GM12873 (cell line): ENCODE results near the gene CREB3L2.

ENCODE experiments used
- CTCF ChIP-seq: IDR thresholded peaks from 2 replicates; pipeline ENCODE4 v1.5.1; 2012; ENCODE audit warnings: low read depth, mild to moderate bottlenecking, moderate library complexity, low read length, control low read depth; ENCODE audit not compliant: insufficient read depth; ENCODE audit errors: missing control alignments

CREB3L2 gene

DNA sequence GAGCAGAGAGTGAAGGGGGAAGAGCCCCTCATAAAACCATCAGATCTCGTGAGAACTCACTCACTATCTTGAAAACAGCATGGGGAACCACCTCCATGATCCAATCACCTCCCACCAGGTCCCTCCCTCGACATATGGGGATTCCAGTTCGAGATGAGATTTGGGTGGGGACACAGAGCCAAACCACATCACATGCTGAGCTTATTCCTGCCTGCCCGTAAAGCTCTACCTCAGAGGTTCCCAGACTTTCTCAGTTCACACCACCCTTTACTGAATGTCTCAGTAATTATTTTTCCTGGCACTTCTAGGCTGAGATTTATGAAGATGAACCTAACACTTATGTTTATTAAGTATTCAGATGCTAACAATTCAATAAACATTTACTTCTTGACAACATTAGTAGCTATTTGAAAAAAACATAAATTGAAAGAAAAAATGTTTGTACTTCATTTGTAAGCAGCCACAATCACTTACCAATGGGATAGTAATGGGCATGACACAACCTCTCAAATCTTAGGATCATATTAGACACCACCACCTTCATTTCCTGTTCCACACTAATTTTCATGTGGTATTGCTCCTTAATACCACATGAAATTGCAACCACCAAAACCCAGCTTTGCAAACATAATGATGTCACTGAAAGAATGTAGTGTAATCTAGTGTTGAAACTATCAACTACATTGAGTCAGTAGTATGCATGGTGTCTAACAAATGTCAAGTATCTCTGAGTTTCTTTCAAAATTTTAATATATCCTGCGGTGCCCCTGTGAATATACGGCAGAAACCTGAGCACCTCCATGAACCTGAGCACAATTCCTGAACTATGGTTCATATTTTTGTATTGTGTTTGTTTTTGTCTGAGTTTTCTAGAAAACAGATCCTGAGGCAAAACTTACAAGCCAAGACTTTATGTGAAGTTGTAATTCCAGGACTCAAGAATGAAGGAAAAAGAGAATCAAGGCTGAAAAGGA, 150.6 kb downstream of the CREB3L2 start:
- TF ChIP-seq CTCF: no peak

DNA sequence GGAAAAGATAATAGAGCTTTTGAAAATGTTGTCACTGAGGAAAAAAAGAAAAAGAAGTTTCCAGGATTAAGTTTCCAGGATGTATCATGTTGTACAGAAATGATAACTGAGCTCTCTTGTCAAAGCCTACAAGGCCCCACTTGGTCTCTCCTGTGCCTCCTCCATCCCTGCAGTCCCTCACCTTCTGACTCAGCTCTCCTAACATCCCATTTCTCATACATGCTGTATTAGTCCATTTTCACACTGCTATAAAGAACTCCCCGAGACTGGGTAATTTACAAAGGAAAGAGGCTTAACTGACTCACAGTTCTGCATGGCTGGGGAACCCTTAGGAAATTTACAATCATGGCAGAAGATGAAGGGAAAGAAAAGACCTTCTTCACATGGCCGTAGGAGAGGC, 151.3 kb downstream of the CREB3L2 start:
- TF ChIP-seq CTCF: no peak

DNA sequence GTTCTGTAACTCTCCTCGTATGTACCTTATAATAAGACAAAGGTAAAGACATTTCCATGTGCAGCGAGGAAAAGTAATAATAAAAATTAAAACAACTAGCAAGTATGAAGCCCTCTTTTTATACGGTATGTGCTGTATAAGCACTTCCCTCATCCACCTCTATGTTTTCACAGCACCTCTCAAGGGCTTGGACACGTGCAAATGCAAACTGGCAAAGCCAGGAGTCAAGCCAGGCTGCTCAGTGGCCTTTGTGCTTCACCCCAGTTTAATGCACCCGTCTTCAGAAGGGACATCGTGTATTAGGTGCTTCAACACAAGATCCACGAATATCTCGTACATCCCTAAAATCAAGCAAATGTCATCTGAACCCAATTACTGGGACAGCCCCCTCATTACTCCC, 153.8 kb downstream of the CREB3L2 start:
- TF ChIP-seq CTCF: no peak

- TF ChIP-seq CTCF: no peak
Measured at GRCh38 chr7:137847568-137848050, 154.3 kb downstream of the CREB3L2 start.

DNA sequence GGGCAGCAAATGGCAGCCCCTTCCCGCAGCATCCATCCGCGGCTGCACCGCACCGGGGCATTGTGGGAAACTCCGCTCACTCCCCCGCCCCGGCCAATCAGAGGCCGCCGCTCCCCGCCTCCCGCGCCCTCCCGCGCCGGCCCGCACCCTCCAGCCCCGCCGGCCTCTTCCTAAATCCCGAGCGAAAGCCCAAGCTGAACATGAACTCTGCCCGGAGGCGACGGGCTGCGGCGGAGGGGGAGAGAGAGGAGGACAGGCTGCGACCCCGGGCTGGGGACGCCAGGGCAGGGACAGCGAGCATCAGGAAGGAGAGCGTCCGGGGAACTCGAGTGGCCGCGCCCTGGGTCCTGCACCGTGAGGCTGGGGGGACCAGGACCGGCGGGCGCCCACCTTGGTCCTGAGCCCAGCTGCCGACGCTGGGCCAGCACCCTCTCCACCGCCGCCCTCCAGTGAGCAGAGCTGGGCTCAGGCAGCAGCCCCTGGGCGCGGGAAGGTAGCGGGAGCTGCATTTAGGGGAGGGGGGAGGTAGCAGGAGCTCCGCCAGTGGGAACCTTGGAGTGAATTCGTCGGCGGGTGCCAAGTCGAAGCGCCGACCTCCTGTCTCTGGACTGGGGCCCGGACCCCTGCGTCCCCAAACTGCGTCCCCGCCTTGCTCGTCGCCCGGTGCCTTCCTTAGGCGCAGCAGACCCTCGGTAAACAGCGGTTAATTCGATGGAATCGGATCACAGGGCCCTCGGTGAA, 154.9 kb downstream of the CREB3L2 start, which contains the start of gene DGKI:
Gene DGKI (minus strand): TSS at position 148 of the 741 bp plus-strand sequence.
- no peak for TF ChIP-seq CTCF

DNA sequence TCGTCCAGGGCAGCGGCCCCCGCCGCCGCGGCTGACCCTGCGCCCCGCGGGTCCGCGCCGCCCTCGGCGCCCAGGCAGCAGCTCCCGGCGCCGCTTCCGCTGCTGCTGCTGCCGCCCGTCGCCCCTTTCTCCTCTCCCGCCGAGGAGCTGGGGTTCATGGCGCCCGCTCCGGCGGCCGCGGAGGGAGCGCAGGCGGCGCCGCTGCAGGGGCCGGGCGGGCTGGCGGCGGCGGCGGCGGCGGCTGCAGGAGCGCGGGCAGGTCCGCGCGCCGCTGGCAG, 155.4 kb downstream of the CREB3L2 start:
- no peak for TF ChIP-seq CTCF
